DND-41 (cell line): Measurements from ENCODE around the gene COL15A1.

Experiments
- ATAC-seq: fragments of 200-7000 bp; cut with Tn5 transposase; 3 replicates; pipeline ENCODE4 v1.9.1; 2021; ENCODE audit warnings: low read depth; ENCODE audit not compliant: insufficient read depth
- DNase-seq: peaks from one replicate; pipeline ENCODE4 v3.0.0-alpha.2; 2020
- H2AFZ ChIP-seq: 2 replicates; pipeline ENCODE4 v1.6.0; 2012; ENCODE audit warnings: low read depth, low read length
- H3K27ac ChIP-seq: 2 replicates; pipeline ENCODE4 v1.5.1; 2012; ENCODE audit warnings: low read length, inconsistent platforms
- H3K27me3 ChIP-seq: fragments of 200-600 bp; sonication (generic); 2 replicates; pipeline ENCODE4 v1.6.0; 2012; ENCODE audit warnings: low read length, mild to moderate bottlenecking, inconsistent platforms; ENCODE audit not compliant: insufficient read depth, poor library complexity
- H3K36me3 ChIP-seq: 2 replicates; pipeline ENCODE4 v1.5.1; 2012; ENCODE audit warnings: low read length, inconsistent platforms; ENCODE audit not compliant: insufficient read depth
- H3K4me1 ChIP-seq: 2 replicates; pipeline ENCODE4 v1.5.1; 2012; ENCODE audit warnings: mild to moderate bottlenecking, low read length; ENCODE audit not compliant: insufficient read depth
- H3K4me2 ChIP-seq: 2 replicates; pipeline ENCODE4 v1.6.0; 2012; ENCODE audit warnings: mild to moderate bottlenecking, moderate library complexity, low read length, inconsistent platforms; ENCODE audit not compliant: insufficient read depth
- H3K4me3 ChIP-seq, 2 experiments: fragments of 200-600 bp in 1 of 2; shearing (Covaris generic) in 1 of 2; 2 replicates each; pipeline ENCODE4 v1.5.1; 2012 to 2016; ENCODE audit warnings: inconsistent platforms in 2 of 2, low read length in 2 of 2, mild to moderate bottlenecking in 2 of 2, low read depth in 1 of 2, moderate library complexity in 1 of 2
- H3K79me2 ChIP-seq: 2 replicates; pipeline ENCODE4 v1.6.0; 2012; ENCODE audit warnings: low read length, inconsistent platforms; ENCODE audit not compliant: insufficient read depth
- H3K9ac ChIP-seq: 2 replicates; pipeline ENCODE4 v1.6.0; 2012; ENCODE audit warnings: low read depth, mild to moderate bottlenecking, inconsistent platforms, low read length, moderate library complexity
- H3K9me3 ChIP-seq: 2 replicates; pipeline ENCODE4 v1.5.1; 2012; ENCODE audit warnings: low read length, moderate library complexity, mild to moderate bottlenecking, inconsistent platforms; ENCODE audit not compliant: insufficient read depth, severe bottlenecking
- H4K20me1 ChIP-seq: 2 replicates; pipeline ENCODE4 v1.6.0; 2012; ENCODE audit warnings: low read length; ENCODE audit not compliant: insufficient read depth
- EZH2 ChIP-seq: IDR thresholded peaks from 3 replicates; pipeline ENCODE4 v1.6.1; 2012; ENCODE audit warnings: borderline replicate concordance, low read depth, mild to moderate bottlenecking, moderate library complexity, low read length, inconsistent platforms; ENCODE audit not compliant: severe bottlenecking
- TF ChIP-seq, protein P1 (sequence below): IDR thresholded peaks from 2 replicates; pipeline ENCODE4 v1.5.1; 2012; ENCODE audit warnings: borderline replicate concordance, low read length, moderate library complexity, mild to moderate bottlenecking; ENCODE audit not compliant: poor library complexity, severe bottlenecking; ENCODE audit errors: extremely low read depth

COL15A1 gene

DNA sequence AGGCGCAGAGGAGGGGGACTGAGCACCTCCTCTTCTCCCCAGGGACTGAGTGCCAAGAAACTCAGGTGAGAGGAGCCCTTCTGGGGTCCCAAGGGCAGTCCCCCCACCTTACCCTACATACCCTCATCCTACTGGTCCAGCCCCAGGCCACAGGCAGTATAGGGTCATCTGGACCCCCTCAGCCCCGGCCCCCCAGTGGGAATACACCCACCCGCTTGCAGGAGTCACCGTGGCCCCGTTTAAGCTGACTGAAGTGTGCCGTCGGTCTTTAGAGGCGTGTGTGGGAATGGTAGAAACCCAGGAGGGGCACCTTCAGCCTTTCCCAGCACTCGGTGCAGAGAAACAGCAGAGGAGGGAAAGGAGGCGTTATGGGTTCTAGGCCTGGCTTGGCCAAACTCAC, 30.8 kb downstream of the COL15A1 start:
- no peak overlapping the region for H3K27ac ChIP-seq
- H3K27me3 ChIP-seq = peaks cover 15% of the 10 kb centered on the region
- H3K4me3 ChIP-seq = no peak overlapping the region
- 0 out of 2 replicates have a peak overlapping the region, but pooled peaks have one; percentile 46 for H3K4me2 ChIP-seq
- ATAC-seq (no peak), DNase-seq (no peak)
- no peak overlapping the region for H3K9ac ChIP-seq
- TF ChIP-seq, protein P1, sequence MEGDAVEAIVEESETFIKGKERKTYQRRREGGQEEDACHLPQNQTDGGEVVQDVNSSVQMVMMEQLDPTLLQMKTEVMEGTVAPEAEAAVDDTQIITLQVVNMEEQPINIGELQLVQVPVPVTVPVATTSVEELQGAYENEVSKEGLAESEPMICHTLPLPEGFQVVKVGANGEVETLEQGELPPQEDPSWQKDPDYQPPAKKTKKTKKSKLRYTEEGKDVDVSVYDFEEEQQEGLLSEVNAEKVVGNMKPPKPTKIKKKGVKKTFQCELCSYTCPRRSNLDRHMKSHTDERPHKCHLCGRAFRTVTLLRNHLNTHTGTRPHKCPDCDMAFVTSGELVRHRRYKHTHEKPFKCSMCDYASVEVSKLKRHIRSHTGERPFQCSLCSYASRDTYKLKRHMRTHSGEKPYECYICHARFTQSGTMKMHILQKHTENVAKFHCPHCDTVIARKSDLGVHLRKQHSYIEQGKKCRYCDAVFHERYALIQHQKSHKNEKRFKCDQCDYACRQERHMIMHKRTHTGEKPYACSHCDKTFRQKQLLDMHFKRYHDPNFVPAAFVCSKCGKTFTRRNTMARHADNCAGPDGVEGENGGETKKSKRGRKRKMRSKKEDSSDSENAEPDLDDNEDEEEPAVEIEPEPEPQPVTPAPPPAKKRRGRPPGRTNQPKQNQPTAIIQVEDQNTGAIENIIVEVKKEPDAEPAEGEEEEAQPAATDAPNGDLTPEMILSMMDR = no peak
- TF ChIP-seq EZH2 = no peak
- no peaks in the 10 kb centered on the region for H3K36me3 ChIP-seq
- no peaks in the 10 kb centered on the region for H3K9me3 ChIP-seq
- H3K79me2 ChIP-seq = no peaks in the 10 kb centered on the region
- peaks cover 7% of the 10 kb centered on the region for H3K4me1 ChIP-seq
- H4K20me1 ChIP-seq = no peaks in the 10 kb centered on the region
- no peak overlapping the region for H2AFZ ChIP-seq

DNA sequence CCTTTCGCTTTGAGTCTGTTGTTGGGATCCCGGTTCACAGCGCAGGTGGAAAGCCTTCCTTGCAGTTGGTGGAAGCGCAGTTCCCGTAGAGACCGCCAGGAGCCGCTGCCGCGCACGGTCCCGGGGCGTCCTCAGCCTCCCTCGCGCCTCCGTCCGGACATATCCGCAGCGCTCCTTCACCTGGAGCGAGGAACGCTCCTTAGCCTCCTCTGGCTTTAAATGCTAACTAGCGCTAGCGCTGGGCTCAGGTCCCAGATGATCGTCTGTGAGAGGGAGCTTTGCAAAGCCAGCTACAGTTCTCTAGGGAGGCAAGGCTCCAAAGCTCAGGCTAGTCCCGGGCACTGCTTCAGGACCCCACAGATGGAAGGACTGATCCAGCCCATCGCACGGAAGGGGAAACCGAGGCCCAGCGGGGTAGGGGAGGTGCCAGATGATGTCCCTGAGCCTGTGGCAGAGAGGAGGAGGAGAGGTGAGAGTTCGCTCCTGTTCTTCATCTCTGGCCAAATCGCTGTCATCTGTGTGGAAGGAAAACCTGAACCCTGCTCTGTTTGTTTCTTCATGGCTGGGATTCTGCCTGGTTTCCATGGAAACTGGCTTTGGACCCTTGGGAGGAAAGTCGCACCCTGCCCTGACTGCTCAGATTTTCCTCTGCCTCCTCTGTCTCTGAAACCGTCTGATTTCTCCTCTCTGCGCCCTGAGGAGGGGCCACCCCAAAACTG, 31.4 kb downstream of the COL15A1 start:
- Histone ChIP-seq H3K27ac (no peak overlapping the region), H3K9ac (no peak overlapping the region), H3K9me3 (no peaks in the 10 kb centered on the region), H3K4me2 (peak overlapping the region; percentile 46), H3K36me3 (no peaks in the 10 kb centered on the region), H3K4me3 (peak overlapping the region in 1 of 2 experiments; percentile 9; a peak in 1 of 4 replicates), H2AFZ (peak overlapping the region; percentile 57), H3K27me3 (peaks cover 15% of the 10 kb centered on the region), H4K20me1 (no peaks in the 10 kb centered on the region), H3K79me2 (no peaks in the 10 kb centered on the region), H3K4me1 (peaks cover 7% of the 10 kb centered on the region)
- ATAC-seq (peak; percentile 96), DNase-seq (peak; percentile 80)
- TF ChIP-seq, protein P1 = peak; percentile 94
- no peak for TF ChIP-seq EZH2

DNA sequence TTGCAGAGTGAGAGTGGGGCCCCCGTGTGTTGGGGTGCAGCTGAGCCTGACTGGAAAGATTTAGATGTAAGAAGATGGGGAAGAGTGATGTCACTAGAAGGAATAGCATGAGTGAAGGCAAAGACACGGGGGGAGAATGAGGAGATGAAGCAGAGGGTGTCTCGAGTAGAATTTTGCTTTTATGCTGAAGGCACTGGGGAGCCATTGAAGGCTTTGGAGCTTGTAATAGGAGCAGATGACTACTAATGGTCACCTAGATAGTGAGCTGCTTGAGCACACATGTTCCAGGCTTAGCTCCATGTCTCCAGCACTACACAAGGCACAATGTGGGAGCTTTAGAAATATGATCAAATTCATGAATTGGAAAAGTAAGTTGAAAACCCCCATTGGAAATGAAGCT, 32.1 kb downstream of the COL15A1 start:
- ATAC-seq = no peak
- Histone ChIP-seq H3K27me3 (peaks cover 15% of the 10 kb centered on the region), H3K36me3 (no peaks in the 10 kb centered on the region), H3K4me2 (no peak overlapping the region), H3K9ac (no peak overlapping the region), H3K79me2 (no peaks in the 10 kb centered on the region), H3K9me3 (no peaks in the 10 kb centered on the region), H3K4me1 (peaks cover 7% of the 10 kb centered on the region), H3K27ac (no peak overlapping the region), H2AFZ (no peak overlapping the region), H3K4me3 (no peak overlapping the region), H4K20me1 (no peaks in the 10 kb centered on the region)
- DNase-seq = no peak
- no peak for TF ChIP-seq EZH2

DNA sequence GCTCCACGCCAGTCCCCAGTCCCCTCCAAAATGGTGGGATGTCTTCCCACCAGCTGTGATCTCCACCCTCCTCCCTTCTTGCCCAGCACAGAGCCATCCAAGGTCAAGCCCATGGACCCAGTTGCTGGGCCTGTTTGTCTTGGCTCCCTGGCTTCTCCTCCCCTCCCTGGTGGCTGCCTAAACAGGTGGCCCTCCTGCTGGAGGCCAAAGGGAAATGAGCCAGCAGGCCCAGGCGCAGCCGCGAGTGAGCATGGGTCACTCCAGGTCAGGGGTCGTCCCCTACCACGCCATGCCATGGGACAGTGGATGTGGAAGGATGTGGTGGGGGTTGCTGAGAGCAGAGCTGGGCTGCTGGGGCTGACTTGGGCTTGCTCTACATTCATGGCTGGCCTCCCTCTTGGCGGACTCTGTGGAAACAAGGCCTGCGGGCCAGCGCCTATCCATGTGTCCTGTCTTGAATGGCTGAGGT, 33.6 kb downstream of the COL15A1 start:
- H3K27ac ChIP-seq = no peak overlapping the region
- H3K36me3 ChIP-seq = no peaks in the 10 kb centered on the region
- no peak for ATAC-seq
- DNase-seq = no peak
- H3K79me2 ChIP-seq = no peaks in the 10 kb centered on the region
- H3K4me1 ChIP-seq = peaks cover 7% of the 10 kb centered on the region
- no peak overlapping the region for H2AFZ ChIP-seq
- peaks cover 15% of the 10 kb centered on the region for H3K27me3 ChIP-seq
- TF ChIP-seq, protein P1 = no peak
- no peak for TF ChIP-seq EZH2
- H4K20me1 ChIP-seq = no peaks in the 10 kb centered on the region
- no peak overlapping the region for H3K9ac ChIP-seq
- H3K9me3 ChIP-seq = no peaks in the 10 kb centered on the region
- no peak overlapping the region for H3K4me2 ChIP-seq
- no peak overlapping the region for H3K4me3 ChIP-seq
